Fibroblast of villous mesenchyme (primary cell): ENCODE data around the gene IFNGR2. TPM values are rescaled to one million over a fixed set of nuclear protein-coding genes. Genes with fewer than 3 reads are reported as not detected.

Source experiments
- DNase-seq: peaks from one replicate; pipeline ENCODE4 v3.0.0-alpha.2; 2010; ENCODE audit warnings: low read depth
- H3K4me3 ChIP-seq: 2 replicates; pipeline ENCODE4 v1.5.1; 2011; ENCODE audit warnings: low read depth, mild to moderate bottlenecking, low read length
- CTCF ChIP-seq: IDR thresholded peaks from 2 replicates; pipeline ENCODE4 v1.5.1; 2012; ENCODE audit warnings: low read depth, mild to moderate bottlenecking, low read length; ENCODE audit not compliant: insufficient read depth
- total RNA-seq: library from RNA; depleted of rRNA; stranded (reverse); fragments of >200 nt; gene quantifications from 2 replicates; pipeline ENCODE4 v1.2.3, GENCODE V29; 2012

Gene IFNGR2
- total RNA-seq, 1 donor: 69.1 TPM

- no peak for DNase-seq
- no peak overlapping the region for H3K4me3 ChIP-seq
- no peak for TF ChIP-seq CTCF
These were observed 21.0 kb downstream of the IFNGR2 start for GRCh38 chr21:33424214-33424613.

GRCh38 chr21:33425825-33426224 is 22.6 kb downstream of the IFNGR2 start:
- TF ChIP-seq CTCF: no peak
- H3K4me3 ChIP-seq: no peak overlapping the region
- no peak for DNase-seq

GRCh38 chr21:33427051-33427450 is 23.8 kb downstream of the IFNGR2 start:
- TF ChIP-seq CTCF: no peak
- H3K4me3 ChIP-seq: no peak overlapping the region
- DNase-seq: no peak

- DNase-seq: no peak
- no peak for TF ChIP-seq CTCF
These were observed 25.5 kb downstream of the IFNGR2 start for GRCh38 chr21:33428669-33429068.

GRCh38 chr21:33430858-33431257 is 27.6 kb downstream of the IFNGR2 start:
- DNase-seq: no peak

More at GRCh38 chr21:33428669-33429068, 25.5 kb downstream of the IFNGR2 start:
- H3K4me3 ChIP-seq: no peak overlapping the region

GRCh38 chr21:33432496-33432895 is 29.3 kb downstream of the IFNGR2 start:
- DNase-seq: no peak
- no peak overlapping the region for H3K4me3 ChIP-seq
- no peak for TF ChIP-seq CTCF

More at GRCh38 chr21:33430858-33431257, 27.6 kb downstream of the IFNGR2 start:
- H3K4me3 ChIP-seq: no peak overlapping the region
- TF ChIP-seq CTCF: no peak

GRCh38 chr21:33433001-33433400 is 29.8 kb downstream of the IFNGR2 start:
- H3K4me3 ChIP-seq: no peak overlapping the region
- DNase-seq: no peak
- TF ChIP-seq CTCF: no peak
